Mucosa of stomach (tissue), 1 donor: Measurements from ENCODE around the gene TMPRSS2.

ENCODE experiments used
- H3K27me3 ChIP-seq: one replicate; pipeline ENCODE4 v1.7.0; 2013; ENCODE audit warnings: mild to moderate bottlenecking, low read length; ENCODE audit not compliant: control insufficient read depth, insufficient read depth
- H3K36me3 ChIP-seq: one replicate; pipeline ENCODE4 v1.7.0; 2013; ENCODE audit warnings: low read length; ENCODE audit not compliant: control insufficient read depth, insufficient read depth
- H3K4me1 ChIP-seq: one replicate; pipeline ENCODE4 v1.7.0; 2013; ENCODE audit warnings: mild to moderate bottlenecking, low read length; ENCODE audit not compliant: control insufficient read depth, insufficient read depth
- H3K4me3 ChIP-seq: one replicate; pipeline ENCODE4 v1.7.0; 2013; ENCODE audit warnings: low read length
- H3K9ac ChIP-seq: one replicate; pipeline ENCODE4 v1.7.0; 2013; ENCODE audit warnings: mild to moderate bottlenecking, low read length, moderate library complexity
- H3K9me3 ChIP-seq: one replicate; pipeline ENCODE4 v1.7.0; 2013; ENCODE audit warnings: mild to moderate bottlenecking, low read length, moderate library complexity; ENCODE audit not compliant: control insufficient read depth
- donor health status: Pancreatic carcinoma.

The TMPRSS2 gene

DNA sequence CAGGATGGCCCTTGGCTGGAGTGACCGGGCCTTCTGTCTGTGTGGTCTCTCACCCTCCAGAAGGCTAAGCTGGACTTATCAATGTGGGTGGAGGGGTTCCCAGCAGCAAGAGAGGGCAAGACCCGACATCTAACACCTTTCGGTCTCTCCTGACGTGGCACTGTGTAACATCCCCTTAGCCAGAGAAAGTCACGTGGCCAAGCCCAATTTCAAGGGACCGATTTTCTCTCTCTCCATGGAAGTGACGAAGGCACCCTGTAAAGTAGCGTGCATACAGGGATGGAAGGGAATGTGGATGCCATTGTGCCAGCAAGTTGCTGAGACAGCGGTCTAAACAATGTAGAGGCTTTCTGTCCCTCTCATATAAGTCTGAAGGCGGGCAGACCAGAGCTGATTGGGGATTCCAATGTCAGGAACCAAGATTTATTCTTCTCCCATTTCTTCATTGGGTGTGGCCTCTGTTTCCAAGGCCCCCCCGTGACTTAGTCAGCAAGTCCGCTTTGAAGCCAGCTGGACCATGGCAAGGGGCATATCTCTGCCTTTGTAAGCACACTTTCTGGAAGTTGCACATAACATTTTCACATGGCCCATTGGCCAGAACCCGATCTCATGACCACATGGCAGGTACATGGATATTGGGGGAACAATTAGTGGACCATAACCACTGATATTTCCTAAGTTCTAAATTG, 69.4 kb downstream of the TMPRSS2 start:
- H3K36me3 ChIP-seq = peaks cover 17% of the 10 kb centered on the region
- no peaks in the 10 kb centered on the region for H3K4me1 ChIP-seq
- no peaks in the 10 kb centered on the region for H3K9me3 ChIP-seq
- no peak overlapping the region for H3K9ac ChIP-seq
- no peak overlapping the region for H3K4me3 ChIP-seq
- H3K27me3 ChIP-seq = no peaks in the 10 kb centered on the region

DNA sequence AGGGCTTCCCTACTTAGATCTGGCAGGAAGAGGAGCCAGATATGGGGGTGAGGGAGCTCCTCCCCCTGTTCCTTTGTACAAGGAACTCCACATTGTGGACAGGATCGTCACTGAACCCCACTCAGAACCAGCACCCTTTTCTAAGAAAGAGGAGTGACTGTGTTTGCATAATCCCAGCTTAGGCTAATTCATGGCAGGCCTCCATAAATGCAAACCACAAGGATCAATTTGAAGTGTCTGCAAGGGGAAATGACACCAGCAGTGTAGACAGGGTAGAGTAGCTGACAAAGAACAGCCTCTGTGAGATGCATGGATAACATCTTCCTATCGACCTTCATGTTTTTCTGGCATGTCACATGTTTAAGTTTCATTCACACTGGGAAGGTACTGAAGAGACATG, 70.2 kb downstream of the TMPRSS2 start:
- Histone ChIP-seq H3K9me3 (no peaks in the 10 kb centered on the region), H3K36me3 (peaks cover 23% of the 10 kb centered on the region), H3K27me3 (no peaks in the 10 kb centered on the region), H3K4me1 (no peaks in the 10 kb centered on the region), H3K9ac (no peak overlapping the region), H3K4me3 (no peak overlapping the region)

DNA sequence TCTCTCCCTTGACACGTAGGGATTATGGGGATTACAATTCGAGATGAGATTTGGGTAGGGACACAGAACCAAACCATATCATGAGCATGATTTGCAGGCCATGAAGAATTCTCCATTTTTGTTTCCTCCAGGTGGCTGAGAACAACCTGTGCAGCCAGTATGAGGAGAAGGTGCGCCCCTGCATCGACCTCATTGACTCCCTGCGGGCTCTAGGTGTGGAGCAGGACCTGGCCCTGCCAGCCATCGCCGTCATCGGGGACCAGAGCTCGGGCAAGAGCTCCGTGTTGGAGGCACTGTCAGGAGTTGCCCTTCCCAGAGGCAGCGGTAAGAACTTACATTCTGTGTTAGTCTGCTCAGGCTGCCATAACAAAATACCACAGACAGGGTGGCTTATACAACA, 72.3 kb downstream of the TMPRSS2 start:
- Histone ChIP-seq H3K9me3 (no peaks in the 10 kb centered on the region), H3K27me3 (no peaks in the 10 kb centered on the region), H3K36me3 (peaks cover 29% of the 10 kb centered on the region), H3K4me3 (no peak overlapping the region), H3K9ac (no peak overlapping the region), H3K4me1 (no peaks in the 10 kb centered on the region)

DNA sequence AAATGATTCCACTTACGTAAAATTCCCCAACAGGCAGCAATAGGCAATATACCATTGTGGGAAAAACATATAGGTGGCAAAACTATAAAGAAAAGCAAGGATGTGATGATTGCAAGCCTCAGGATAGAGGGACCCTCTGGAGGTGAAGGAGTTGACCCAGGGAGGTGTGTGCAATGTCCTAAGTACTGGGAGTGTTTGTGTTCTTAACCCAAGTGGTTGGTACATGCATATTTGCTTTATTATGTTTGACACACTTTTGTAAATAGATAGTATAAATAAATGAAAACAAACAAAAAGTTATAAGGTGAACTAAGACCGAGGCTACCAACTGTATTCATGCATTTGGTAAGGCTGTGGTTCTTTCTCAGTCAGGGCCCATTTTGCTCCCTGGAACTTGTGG, 74.4 kb downstream of the TMPRSS2 start:
- H3K27me3 ChIP-seq = no peaks in the 10 kb centered on the region
- no peak overlapping the region for H3K4me3 ChIP-seq
- H3K36me3 ChIP-seq = peaks cover 22% of the 10 kb centered on the region
- H3K9me3 ChIP-seq = no peaks in the 10 kb centered on the region
- no peak overlapping the region for H3K9ac ChIP-seq
- H3K4me1 ChIP-seq = no peaks in the 10 kb centered on the region

DNA sequence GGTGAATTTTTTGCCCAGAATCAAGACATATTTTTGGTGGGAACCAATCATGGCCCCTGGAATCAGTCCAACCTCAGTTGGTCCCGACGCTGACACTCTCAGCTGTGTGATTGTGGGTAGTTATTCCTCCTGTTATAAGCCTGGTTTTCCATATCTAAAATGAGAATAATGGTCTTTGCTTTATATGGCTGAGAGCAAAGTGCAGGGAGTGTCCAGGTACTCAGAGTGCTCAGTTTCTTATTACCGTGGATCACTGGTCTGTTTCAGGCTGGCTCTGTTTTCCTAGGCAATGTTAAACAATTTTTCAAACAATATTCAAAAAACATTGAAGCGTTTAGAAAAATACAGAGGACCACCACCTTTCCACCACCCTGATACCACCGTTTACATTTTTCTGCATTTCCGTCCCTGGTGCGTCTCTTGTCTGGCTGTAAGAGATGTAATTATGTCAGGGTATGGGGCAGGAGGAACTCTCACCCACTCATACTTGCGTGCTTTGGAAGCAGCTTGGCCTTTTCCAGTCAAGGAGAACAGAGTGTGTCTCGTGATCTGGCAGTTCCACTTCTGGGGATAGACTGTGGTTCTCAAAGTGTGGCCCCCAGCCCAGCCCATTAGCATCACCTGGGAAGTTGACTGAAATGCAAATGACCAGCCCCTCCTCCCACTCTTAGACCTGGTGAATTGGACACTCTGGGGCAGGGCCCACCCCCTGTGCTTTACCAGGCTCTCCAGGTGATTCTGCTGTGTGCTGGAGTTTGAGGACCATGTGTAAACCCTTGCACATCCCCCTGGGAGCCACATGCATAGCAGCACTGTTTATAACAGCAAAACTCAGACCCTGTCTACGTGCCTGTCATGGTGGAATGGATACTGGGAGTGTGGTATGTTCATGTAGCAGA, 75.1 kb downstream of the TMPRSS2 start:
- Histone ChIP-seq H3K9me3 (no peaks in the 10 kb centered on the region), H3K4me3 (no peak overlapping the region), H3K4me1 (no peaks in the 10 kb centered on the region), H3K9ac (no peak overlapping the region), H3K27me3 (no peaks in the 10 kb centered on the region), H3K36me3 (peaks cover 22% of the 10 kb centered on the region)

DNA sequence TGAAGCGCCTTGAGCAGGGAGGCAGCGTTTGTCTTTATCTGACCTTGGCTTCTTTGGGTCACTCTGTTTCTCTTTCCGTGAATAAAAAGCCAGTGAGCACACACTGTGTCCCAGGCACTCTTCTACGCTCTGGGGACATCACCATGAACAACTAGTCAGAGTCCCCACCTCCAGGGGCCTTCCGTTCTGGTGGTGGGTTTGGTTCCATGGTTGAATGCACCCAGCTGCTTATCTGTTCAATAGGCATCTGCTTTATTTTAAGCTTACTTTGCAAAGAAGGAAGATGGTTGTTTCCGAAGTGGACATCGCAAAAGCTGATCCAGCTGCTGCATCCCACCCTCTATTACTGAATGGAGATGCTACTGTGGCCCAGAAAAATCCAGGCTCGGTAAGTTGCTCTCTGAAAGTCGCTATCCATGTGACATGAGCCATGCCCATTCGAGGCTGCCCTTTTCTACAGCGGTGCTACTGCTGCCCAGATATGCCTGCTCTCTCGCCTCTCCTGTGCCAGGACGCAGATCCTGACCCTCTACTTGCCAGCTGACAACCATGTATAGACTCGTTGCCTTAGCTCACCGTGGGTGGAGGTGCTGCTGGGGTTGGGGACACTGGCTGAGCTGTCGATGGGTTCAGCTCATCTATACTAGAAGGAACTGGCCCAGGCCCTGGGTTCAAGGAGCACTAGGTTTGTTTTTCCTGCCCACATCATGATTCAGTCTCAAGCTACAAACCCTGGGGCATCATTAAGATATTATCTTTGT, 76.0 kb downstream of the TMPRSS2 start:
- H3K4me1 ChIP-seq = no peaks in the 10 kb centered on the region
- no peaks in the 10 kb centered on the region for H3K9me3 ChIP-seq
- no peak overlapping the region for H3K4me3 ChIP-seq
- peaks cover 22% of the 10 kb centered on the region for H3K36me3 ChIP-seq
- H3K27me3 ChIP-seq = no peaks in the 10 kb centered on the region
- H3K9ac ChIP-seq = no peak overlapping the region

DNA sequence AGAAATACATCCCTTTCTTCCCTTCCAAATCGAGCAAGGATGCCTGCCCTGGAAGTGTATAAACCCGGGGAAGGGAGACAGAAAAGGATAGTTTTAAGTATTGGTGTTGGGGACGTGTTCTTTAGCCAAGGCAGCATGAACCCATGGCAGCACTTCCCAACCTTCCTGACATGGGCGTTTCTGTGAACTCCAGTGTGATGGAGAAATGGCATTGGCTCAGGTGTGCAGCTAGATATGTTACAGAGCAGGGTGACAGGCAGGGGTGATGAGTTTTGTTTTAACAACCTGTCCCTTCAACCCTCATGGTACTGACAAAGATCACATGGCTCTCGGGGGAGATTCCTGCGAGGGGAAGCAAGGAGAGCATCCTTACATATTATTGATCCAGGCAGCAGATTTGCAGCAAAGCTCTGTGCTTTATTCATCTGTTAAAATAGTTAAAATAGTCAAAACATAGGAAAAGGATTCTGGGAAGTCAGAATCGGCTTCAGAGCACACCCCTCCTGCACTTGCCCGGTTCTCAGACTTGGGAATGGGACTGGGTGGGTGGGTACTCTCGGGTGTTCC, 78.0 kb downstream of the TMPRSS2 start:
- Histone ChIP-seq H3K27me3 (no peaks in the 10 kb centered on the region), H3K36me3 (peaks cover 12% of the 10 kb centered on the region), H3K4me1 (peaks cover 4% of the 10 kb centered on the region), H3K4me3 (no peak overlapping the region), H3K9ac (no peak overlapping the region), H3K9me3 (no peaks in the 10 kb centered on the region)

DNA sequence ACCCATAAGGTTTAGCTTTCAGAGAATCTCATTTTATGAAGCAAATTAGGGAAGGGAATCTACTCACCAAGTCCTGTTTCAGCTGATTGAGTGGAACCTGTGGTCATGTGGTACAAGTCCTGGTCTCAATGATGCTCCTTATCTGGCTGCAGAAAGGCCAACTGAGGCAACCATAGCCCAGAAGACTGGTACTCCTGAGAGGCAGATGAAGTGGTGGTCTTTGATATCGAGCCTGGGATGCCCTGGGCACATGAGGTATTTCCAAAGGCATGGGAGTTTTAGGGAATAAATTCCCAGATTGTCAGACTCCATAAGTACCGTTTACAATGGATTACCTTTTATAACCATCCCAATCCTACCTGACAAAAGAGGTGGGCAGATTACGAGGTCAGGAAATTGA, 78.7 kb downstream of the TMPRSS2 start:
- Histone ChIP-seq H3K9ac (no peak overlapping the region), H3K36me3 (peaks cover 12% of the 10 kb centered on the region), H3K4me3 (no peak overlapping the region), H3K9me3 (no peaks in the 10 kb centered on the region), H3K27me3 (no peaks in the 10 kb centered on the region), H3K4me1 (peaks cover 10% of the 10 kb centered on the region)

DNA sequence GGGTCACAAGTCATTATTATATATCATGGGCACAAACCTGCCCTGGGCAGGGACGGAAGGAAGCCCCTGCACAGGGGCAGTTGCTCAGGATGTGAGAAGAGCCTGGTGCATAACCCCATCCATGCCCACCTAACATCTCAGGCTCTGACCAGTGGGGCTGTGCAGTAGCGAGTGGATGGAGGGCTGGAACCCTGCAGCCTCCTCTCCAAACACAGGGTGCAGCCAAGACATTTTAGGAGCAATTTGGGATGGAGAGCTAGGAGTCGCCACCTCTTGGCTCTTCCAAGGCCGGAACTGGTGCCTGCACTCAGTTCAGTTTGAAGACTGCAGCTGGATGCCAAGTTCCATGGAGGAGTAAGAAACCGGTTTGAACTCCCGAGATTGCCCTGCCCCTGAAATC, 79.1 kb downstream of the TMPRSS2 start:
- H3K4me3 ChIP-seq = no peak overlapping the region
- peaks cover 15% of the 10 kb centered on the region for H3K4me1 ChIP-seq
- no peaks in the 10 kb centered on the region for H3K27me3 ChIP-seq
- peaks cover 12% of the 10 kb centered on the region for H3K36me3 ChIP-seq
- no peaks in the 10 kb centered on the region for H3K9me3 ChIP-seq
- no peak overlapping the region for H3K9ac ChIP-seq

DNA sequence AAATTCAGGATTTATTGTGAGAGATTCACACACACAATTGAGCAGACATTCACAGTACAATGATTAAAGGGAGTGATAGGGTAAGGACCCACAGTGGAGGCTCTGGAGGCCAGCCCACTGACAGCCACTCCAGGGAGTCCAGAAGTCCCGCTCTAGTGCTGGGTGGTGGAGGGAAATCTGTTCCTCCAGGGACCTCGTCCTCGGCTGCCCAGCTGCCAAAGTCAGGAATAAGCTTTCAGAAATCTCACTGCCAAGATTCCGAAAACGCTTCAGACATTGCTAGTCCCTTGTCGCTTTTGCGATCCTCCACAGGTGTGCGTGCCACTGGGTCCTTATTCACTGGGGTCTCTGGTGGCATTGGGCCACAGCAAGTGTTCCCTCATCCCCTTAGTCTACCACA, 79.6 kb downstream of the TMPRSS2 start:
- Histone ChIP-seq H3K27me3 (no peaks in the 10 kb centered on the region), H3K9me3 (no peaks in the 10 kb centered on the region), H3K9ac (no peak overlapping the region), H3K36me3 (peaks cover 12% of the 10 kb centered on the region), H3K4me1 (peaks cover 19% of the 10 kb centered on the region), H3K4me3 (no peak overlapping the region)

DNA sequence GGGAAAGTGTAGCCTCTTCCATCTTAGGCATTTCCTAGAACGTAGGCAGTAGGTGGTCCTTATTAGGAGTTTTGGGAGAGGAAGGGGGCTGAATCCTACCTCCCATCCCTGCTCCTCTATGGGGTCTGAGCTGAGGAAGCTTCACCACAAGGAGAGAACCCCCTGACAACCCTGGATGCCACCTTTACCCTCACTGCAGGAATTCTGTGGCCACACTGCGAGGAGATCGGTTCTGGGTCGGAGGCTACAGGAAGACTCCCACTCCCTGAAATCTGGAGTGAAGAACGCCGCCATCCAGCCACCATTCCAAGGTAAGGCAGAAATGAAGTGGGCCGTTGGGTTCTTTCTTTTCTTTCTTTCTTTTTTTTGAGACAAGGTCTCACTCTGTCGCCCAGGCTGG, 80.4 kb downstream of the TMPRSS2 start:
- no peaks in the 10 kb centered on the region for H3K9me3 ChIP-seq
- H3K4me3 ChIP-seq = no peak overlapping the region
- no peaks in the 10 kb centered on the region for H3K27me3 ChIP-seq
- H3K9ac ChIP-seq = no peak overlapping the region
- H3K4me1 ChIP-seq = peaks cover 19% of the 10 kb centered on the region
- peaks cover 6% of the 10 kb centered on the region for H3K36me3 ChIP-seq
